Kidney (tissue), 14 donors: ENCODE data around the gene KCNQ1OT1. TPM values are rescaled to one million over a fixed set of nuclear protein-coding genes. Genes with fewer than 3 reads are reported as not detected.

Experiments used
- DNase-seq, 5 donors: peaks; one replicate each; pipeline ENCODE4 v3.0.0-alpha.2; 2013 to 2020
- FAIRE-seq: peaks from 2 replicates; lab custom pipeline; 2012; peaks lifted over from hg19 to GRCh38; lab: Jason Lieb, UNC
- H3K27ac ChIP-seq, 2 donors: one replicate each; pipeline ENCODE4 v1.7.0; 2013; ENCODE audit warnings: low read depth in 2 of 2, low read length in 2 of 2, inconsistent platforms in 1 of 2
- H3K27me3 ChIP-seq: one replicate; pipeline ENCODE4 v1.7.1; 2013; ENCODE audit warnings: low read length, inconsistent platforms; ENCODE audit not compliant: control insufficient read depth, insufficient read depth
- H3K36me3 ChIP-seq, 3 donors: one replicate each; pipeline versions ENCODE4 v1.7.0 to v1.7.1; 2013; ENCODE audit warnings: low read length in 3 of 3, control low read depth in 1 of 3, inconsistent platforms in 1 of 3; ENCODE audit not compliant: insufficient read depth in 3 of 3, control insufficient read depth in 2 of 3
- H3K4me1 ChIP-seq, 3 donors: one replicate each; pipeline versions ENCODE4 v1.7.0 to v1.7.1; 2013; ENCODE audit warnings: low read length in 3 of 3, inconsistent platforms in 1 of 3, low read depth in 1 of 3; ENCODE audit not compliant: control insufficient read depth in 2 of 3, insufficient read depth in 2 of 3
- H3K4me3 ChIP-seq, 3 donors: one replicate each; pipeline versions ENCODE4 v1.7.0 to v1.8.1; 2013; ENCODE audit warnings: low read length in 3 of 3, control low read depth in 1 of 3, inconsistent platforms in 1 of 3
- H3K9ac ChIP-seq, 3 donors: one replicate each; pipeline versions ENCODE4 v1.7.0 to v1.7.1; 2013; ENCODE audit warnings: low read length in 3 of 3, control low read depth in 1 of 3, inconsistent platforms in 1 of 3
- H3K9me3 ChIP-seq, 3 donors: one replicate each; pipeline versions ENCODE4 v1.7.0 to v1.7.1; 2013; ENCODE audit warnings: low read length in 3 of 3, control low read depth in 1 of 3, inconsistent platforms in 1 of 3; ENCODE audit not compliant: control insufficient read depth in 2 of 3, insufficient read depth in 1 of 3
- intact Hi-C: fragments of 100-400 bp; cut with DNase I; formaldehyde crosslinking; loops from one replicate; pipeline ENCODE4 v1.11.1; 2022
- polyA plus RNA-seq: library from polyadenylated mRNA; stranded (reverse); fragments of 350-450 nt; fragmentation: Illumina TruSeq; extraction: RNeasy Lipid Tissue Mini Kit (QIAGEN cat#74804); gene quantifications from one replicate; pipeline ENCODE4 v1.2.3, GENCODE V29; 2014; ENCODE audit warnings: low read depth, low replicate concordance; ENCODE audit not compliant: insufficient read depth
- total RNA-seq: library from RNA; stranded (reverse); fragmentation: NEBNext Ultra II Directional; extraction: Animal tissue kit (Norgen Biotek cat#: 25700); gene quantifications from one replicate; pipeline ENCODE4 v1.2.1, GENCODE V29; 2021
- TF ChIP-seq, protein P1 (sequence below): IDR thresholded peaks from 3 replicates; pipeline ENCODE4 v1.5.1; 2012; ENCODE audit warnings: mild to moderate bottlenecking, moderate library complexity, borderline replicate concordance; ENCODE audit not compliant: insufficient read depth; ENCODE audit errors: extremely low read depth
- donor health status: control.
- donor health status: control.
- donor health status: control.
- donor health status: control.
- donor health status: control.
- donor health status: DM: yes; HTN: yes; CAD: no.
- donor health status: Normal renal cell carcinoma (clear cell type).

Gene KCNQ1OT1
- total and polyA plus RNA-seq, 2 donors from 2014 or later, result 0.22 to 4.4 TPM

DNA sequence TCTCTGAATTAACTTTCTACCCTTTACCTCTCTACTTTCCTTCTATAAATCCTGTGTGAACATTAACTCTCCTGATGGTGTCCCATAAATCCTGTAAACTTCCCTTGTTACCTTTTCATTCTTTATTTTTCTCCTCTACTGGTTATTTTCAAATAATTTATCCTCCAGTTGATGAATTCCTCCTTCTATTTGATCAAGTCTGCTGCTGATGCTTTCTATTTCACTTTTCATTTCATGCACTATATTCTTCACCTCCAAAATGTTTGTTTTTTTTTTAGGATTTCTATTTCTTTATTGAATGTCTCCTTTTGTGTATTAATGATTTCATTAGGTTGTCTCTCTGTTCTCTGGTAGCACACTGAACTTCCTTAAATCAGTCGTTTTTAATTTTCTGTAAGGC lies 68.6 kb downstream of the KCNQ1OT1 start:
- TF ChIP-seq, protein P1, sequence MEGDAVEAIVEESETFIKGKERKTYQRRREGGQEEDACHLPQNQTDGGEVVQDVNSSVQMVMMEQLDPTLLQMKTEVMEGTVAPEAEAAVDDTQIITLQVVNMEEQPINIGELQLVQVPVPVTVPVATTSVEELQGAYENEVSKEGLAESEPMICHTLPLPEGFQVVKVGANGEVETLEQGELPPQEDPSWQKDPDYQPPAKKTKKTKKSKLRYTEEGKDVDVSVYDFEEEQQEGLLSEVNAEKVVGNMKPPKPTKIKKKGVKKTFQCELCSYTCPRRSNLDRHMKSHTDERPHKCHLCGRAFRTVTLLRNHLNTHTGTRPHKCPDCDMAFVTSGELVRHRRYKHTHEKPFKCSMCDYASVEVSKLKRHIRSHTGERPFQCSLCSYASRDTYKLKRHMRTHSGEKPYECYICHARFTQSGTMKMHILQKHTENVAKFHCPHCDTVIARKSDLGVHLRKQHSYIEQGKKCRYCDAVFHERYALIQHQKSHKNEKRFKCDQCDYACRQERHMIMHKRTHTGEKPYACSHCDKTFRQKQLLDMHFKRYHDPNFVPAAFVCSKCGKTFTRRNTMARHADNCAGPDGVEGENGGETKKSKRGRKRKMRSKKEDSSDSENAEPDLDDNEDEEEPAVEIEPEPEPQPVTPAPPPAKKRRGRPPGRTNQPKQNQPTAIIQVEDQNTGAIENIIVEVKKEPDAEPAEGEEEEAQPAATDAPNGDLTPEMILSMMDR, result no peak
- intact Hi-C loops, result no loop called here
- Histone ChIP-seq H3K4me3 (no peak overlapping the region), H3K36me3 (no peaks in the 10 kb centered on the region), H3K9ac (no peak overlapping the region), H3K27me3 (no peaks in the 10 kb centered on the region), H3K27ac (no peak overlapping the region), H3K9me3 (peaks cover 7 to 59% (median 22%) of the 10 kb centered on the region in 3 donors), H3K4me1 (no peaks in the 10 kb centered on the region)
- DNase-seq, result no peak
- no peak for FAIRE-seq

DNA sequence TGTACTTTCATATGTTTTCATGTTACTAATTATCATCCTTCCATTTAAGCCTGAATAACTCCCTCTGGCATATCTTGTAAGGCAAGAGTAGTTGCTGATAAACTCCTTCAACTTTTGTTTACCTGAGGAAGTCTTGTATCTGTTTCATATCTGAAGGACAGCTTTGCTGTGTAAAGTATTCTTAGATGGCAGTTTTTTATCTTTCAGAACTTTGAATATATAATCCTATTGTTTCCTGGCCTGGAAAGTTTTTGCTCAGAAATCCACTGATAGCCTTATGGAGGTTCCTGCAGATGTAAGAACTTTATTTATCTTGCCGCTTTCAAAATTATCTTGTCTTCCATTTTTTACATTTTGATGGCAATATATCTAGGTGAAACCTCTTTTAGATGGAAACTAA lies 69.1 kb downstream of the KCNQ1OT1 start:
- intact Hi-C loops, result no loop called here
- Histone ChIP-seq H3K9ac (no peak overlapping the region), H3K27ac (no peak overlapping the region), H3K36me3 (no peaks in the 10 kb centered on the region), H3K4me1 (no peaks in the 10 kb centered on the region), H3K4me3 (no peak overlapping the region), H3K9me3 (peaks cover 7 to 59% (median 22%) of the 10 kb centered on the region in 3 donors), H3K27me3 (no peaks in the 10 kb centered on the region)
- no peak for DNase-seq
- no peak for FAIRE-seq
- TF ChIP-seq, protein P1, result no peak

DNA sequence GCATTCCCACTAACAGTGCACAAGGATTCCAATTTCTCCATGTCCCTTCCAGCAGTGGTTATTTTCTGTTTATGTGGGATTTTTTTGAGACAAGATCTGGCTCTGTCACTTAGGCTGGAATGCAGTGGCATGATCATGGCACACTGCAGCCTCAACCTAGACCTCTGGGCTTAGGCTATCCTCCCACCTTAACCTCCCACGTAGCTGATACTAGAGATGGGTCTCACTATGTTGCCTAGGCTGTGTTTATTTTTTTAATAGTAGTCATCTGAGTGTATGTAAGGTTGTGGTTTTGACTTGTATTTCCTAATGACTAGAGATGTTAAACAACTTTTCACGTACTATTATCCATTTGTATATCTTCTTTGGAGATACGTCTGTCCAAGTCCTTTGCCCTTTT lies 74.6 kb downstream of the KCNQ1OT1 start:
- Histone ChIP-seq H3K36me3 (no peaks in the 10 kb centered on the region), H3K9ac (no peak overlapping the region), H3K27ac (no peak overlapping the region), H3K27me3 (no peaks in the 10 kb centered on the region), H3K9me3 (peaks cover 4 to 27% (median 5%) of the 10 kb centered on the region in 3 donors), H3K4me3 (no peak overlapping the region), H3K4me1 (no peaks in the 10 kb centered on the region)
- DNase-seq (no peak), FAIRE-seq (no peak)
- intact Hi-C loops, result no loop called here
- TF ChIP-seq, protein P1, result no peak

DNA sequence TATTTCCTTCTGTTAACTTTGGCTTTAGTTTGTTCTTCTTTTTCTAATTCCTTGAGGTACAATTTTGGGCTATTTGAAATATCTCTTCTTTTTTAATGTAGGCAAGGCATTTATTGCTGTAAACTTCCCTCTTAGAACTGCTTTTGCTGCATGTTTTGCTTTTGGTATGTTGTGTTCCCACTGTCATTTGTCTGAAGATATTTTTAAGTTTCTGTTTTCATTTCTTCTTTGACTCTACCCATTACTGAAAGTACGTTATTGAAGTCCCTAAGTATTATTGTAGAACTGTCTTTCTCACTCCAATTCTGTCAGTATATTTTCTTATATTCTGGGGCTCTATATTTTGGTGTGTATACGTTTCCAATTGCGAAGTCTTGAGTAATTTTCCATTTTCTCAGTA lies 77.9 kb downstream of the KCNQ1OT1 start:
- H3K4me3 ChIP-seq, result no peak overlapping the region

More for the DNA sequence above, 77.9 kb downstream of the KCNQ1OT1 start:
- Histone ChIP-seq H3K9me3 (peaks cover 0 to 4% (median 0%) of the 10 kb centered on the region in 3 donors), H3K9ac (no peak overlapping the region), H3K27me3 (no peaks in the 10 kb centered on the region), H3K36me3 (no peaks in the 10 kb centered on the region), H3K27ac (no peak overlapping the region), H3K4me1 (no peaks in the 10 kb centered on the region)
- intact Hi-C loops, result no loop called here
- DNase-seq (no peak), FAIRE-seq (no peak)
- TF ChIP-seq, protein P1, result no peak
